GM12872 (cell line): ENCODE results near the gene TMEM132A.

Source experiments
- CTCF ChIP-seq: IDR thresholded peaks from 3 replicates; pipeline ENCODE4 v1.5.1; 2011; ENCODE audit warnings: low read depth, mild to moderate bottlenecking, low read length, moderate library complexity; ENCODE audit not compliant: insufficient read depth

The TMEM132A gene

GRCh38 chr11:60924110-60924905 lies at the start of gene TMEM132A:
Gene TMEM132A, plus strand, starts transcription at chr11:60924460. Its CDS starts 174 bp downstream, at chr11:60924634.
- TF ChIP-seq CTCF = no peak

DNA sequence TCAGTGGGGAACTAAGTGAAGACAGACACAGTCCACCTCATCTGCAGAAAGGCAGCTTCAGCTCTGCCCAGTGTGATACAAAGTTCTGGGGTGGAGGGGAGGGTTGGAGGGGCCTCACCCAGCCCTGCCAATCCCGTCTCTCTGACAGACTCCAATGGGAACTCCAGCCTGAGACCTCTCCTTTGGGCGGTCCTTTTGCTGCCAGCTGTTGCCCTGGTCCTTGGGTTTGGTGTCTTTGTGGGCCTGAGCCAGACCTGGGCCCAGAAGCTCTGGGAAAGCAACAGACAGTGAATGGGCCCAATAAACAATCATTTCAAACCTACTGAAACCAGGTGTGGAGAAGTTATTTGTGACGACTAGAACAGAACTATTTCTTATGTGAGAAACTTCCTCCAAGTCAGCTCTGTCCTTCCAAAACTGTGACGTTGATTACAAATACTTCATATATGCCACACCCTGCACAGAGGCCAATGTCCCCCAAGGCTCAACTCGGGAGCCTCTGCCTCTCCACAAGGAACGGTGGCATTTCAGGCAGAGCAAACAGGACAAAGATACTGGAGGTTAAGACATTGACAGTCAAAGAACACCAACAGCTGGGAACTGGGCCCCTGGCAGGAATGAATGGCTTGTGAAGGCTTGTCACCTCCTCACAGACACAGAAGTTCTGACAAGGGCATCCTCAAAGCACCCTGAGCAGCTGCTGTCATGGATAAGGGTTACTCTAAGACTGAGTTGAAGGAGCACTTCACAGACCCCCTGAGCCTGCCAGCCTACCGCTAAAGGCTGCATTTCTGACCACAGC lies 48.7 kb upstream of the TMEM132A start:
- no peak for TF ChIP-seq CTCF

GRCh38 chr11:60876168-60876485 lies 48.1 kb upstream of the TMEM132A start:
- TF ChIP-seq CTCF = no peak

DNA sequence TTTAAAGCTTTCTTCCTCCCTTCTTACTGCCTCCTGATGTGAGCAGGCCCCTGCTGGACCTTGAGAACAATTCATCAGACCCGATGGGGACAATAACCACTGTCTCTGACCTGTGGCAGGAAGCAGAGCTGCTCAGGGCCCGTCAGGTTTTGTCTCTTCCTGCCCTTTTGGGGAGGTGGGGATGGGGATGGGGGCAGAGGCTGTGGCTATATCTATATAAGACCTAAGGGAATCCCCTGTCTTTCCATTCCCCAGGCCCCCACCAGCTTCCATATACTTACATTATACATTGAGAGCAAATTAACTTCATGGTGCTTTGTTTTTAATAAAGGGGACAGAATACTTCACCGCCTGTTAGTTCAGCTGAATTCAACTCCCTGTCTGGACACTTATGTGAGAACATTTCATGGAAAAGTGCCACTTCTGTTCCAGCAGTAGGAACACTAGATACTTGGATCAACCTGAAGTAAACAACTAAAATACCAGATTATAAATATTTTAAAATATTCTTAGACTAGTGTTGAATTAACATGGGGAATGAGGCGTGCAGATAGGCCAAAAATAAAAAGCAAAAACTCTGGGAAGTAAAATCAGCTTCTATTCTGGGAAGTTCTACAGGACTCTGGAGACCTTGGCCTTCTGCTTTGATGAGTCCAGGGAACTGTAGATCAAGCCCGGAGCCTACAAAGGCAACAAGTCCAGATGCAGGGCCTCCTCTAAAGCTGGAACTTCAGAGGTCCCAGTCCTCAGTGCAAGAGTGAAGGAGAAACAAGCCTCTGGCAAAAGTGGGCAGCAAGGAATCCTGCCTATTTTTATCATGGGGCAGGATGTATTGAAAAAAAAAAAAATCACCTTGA lies 45.8 kb upstream of the TMEM132A start:
- no peak for TF ChIP-seq CTCF

- no peak for TF ChIP-seq CTCF
Observed at GRCh38 chr11:60879104-60879503, 45.2 kb upstream of the TMEM132A start.

- no peak for TF ChIP-seq CTCF
Observed at GRCh38 chr11:60879971-60880588, 44.2 kb upstream of the TMEM132A start.
